HTR-8/SVneo (cell line): ENCODE results near the gene C9orf85.
"Not testable (repeated sequence)": the region's sequence is repeated elsewhere in the genome, so short reads cannot be mapped to it uniquely, and the experiment has no call there.

ENCODE experiments used
- DNase-seq: peaks from one replicate; pipeline ENCODE4 v3.0.0; 2011; ENCODE audit warnings: low spot score, mixed read lengths; ENCODE audit not compliant: insufficient read length
- FAIRE-seq: peaks from 2 replicates; lab custom pipeline; 2011; peaks lifted over from hg19 to GRCh38; lab: Jason Lieb, UNC

Gene C9orf85

DNA sequence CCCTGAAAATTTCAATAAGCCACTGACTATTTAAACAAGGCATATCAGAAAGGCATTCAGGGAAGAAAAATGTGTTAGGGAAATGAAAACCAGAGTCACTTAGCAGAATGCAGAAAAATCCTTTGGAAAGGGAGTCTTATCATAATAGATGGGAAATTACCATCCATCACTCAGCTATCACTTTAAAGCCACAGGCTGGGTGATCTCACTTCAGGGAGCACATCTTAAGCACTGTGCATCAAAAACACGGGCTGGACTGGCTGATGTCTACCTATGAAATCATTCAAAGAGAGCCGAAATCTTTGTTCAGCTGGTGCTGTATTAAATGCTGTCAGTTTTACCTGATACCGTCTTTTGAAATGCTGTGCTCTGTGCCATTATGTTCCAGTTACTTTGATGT is 75.5 kb downstream of the C9orf85 start:
- no peak for DNase-seq

DNA sequence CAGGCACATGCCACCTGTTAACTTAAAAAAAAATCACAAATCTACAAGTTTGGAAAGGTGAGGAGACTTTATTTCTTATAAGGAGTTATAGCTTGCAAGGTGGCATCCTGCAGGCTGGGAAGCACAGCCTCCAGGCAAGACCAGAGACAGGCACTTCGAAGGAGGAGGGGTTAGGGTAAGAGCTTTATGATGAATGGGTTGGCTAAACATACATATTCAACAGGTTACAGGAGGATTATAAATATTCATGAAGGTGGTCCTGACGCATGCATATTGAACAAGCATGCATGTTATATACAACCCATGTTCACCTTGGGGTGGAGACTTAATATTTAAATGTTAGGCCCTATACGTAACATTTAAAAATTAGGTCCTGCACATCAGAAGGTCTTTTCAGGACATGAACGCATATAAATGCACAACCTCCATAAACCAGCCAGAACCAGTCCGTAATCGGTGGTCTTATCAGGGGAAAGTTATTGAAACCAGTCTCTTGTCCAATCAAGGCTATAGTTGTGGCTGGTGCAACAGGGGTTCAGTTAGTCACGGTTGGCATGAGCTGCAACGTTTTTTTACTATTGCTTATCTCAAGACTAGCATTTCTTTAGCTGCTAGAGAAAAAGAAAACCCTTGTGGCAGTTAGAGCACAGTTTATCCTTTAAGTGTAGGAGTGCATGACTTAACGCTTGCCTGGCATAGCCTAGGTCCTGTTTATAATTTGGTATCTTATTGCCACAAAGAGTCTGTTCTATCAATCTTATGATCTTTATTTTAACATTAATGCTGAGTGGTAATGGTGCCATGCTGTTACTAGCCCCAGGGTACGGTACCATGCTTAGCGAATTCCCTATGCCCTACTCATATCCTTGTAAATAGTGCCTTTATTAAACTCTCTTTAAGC is 76.3 kb downstream of the C9orf85 start:
- DNase-seq: no peak
- FAIRE-seq: no peak

More for the DNA sequence above, 75.5 kb downstream of the C9orf85 start:
- no peak for FAIRE-seq

DNA sequence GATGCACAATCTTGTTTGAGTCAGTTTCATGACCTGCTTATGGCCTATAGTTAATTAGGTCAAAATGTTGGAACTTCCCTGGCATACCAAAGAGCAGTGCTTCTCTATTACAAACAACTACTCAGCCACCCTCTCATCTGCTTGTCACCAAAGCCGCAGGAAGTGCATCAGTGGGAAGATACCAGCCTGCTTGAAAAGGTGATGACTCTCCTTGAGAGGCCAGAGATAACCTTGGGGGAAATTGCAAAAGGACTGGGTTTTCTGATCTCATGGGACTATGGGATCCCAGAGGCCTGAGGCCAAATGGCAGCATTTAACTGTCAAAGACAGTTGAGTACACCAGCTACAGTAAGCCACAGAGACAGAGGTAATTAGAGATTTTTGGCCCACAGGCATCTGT is 79.0 kb downstream of the C9orf85 start:
- FAIRE-seq: peak; percentile 23
- no peak for DNase-seq

DNA sequence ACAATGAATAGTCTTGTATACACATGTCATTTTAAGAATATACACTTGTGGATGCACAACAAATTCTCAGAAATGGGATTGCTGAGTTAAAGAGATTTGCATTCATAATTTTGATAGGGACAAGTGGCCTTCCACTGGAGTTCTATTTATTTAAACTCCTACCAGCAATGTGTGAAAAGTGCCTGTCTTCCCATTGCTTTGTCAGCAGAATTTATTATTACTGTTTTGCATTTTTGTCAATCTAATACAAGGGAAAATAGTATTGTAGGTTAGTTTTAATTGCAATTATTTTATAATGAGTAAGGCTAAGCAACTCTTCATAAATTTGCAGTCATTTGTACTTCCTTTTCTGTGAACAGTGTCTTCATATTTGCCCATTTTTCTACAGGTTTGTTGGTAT is 94.0 kb downstream of the C9orf85 start:
- FAIRE-seq (no peak), DNase-seq (no peak)

DNA sequence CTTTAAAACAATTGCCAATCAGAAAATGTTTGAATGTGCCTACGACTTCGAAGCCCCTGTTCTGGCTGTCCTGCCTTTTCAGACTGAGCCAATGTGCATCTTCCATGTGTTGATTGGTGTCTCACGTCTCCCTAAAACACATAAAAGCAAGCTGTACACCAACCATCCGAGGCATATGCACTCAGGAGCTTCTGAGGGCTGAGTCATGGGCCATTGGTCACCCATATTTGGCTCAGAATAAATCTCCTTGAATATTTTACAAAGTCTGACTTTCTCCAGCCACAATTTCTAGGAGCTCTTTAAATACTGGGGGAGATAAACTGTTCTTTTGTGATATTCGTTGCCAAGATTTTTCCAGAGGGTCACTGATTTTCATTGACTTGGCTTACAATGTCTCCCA is 95.1 kb downstream of the C9orf85 start:
- no peak for DNase-seq
- no peak for FAIRE-seq

DNA sequence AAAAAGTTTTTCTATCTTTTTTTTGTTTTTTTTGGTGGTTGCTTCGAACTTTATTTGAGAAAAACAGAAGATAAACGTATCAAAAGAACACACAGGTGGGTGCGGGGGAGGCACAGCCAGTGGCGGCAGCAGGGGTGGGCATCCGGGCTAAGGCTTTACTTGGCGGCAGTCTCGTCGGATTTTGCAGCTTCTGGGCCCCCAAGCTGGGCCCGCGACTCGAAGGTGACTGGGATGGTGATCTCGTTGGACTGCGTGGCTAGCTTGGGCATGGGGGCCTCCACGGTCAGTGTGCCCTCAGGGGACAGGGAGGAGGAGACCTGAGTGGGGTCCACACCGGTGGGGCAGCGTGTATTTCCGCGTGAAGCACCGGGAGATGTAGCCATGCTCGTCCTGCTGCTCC is 96.3 kb downstream of the C9orf85 start:
- not testable (repeated sequence) for DNase-seq, FAIRE-seq

DNA sequence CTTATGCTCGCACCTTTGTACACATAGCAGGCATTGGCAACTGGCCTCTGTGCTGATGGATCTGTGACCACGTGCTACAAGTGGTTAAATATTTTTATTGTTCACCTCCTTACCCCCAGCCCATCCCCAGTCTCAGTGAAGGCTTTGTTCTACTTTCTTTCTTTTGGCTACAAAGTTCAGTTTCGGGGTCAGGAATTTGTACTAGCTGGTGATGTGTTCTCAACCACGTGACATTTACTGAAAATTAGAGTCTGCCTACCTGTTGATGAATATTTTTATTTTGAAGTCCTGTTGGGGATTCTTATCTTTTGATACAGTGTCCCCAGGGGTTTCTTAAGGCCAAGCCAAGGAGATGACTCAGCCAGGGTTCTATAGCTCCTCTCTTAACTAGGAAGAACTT is 101.2 kb downstream of the C9orf85 start:
- FAIRE-seq: no peak
- DNase-seq: no peak

DNA sequence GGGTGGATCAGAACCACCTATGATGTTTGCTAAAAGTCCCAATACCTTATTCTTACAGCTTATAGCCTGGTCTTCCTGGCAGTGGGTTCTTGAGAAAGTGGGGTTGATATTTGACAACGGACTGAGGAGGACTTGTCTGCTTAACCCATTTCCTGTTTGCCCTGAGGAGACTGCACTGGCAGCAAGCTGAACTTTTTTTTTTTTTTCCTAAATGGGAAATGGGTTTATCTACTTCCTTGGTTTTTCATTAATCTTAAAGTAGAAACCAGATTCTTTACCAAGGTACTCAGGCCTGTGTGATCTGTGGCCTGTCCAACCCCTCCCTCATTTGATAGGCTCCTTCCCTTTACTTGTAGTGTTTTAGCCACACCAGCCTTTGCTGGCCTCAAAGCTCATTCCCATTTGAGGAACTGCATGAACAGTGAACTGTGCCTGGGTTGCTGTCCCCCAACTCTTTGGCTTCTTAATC is 101.9 kb downstream of the C9orf85 start:
- FAIRE-seq (no peak), DNase-seq (no peak)

DNA sequence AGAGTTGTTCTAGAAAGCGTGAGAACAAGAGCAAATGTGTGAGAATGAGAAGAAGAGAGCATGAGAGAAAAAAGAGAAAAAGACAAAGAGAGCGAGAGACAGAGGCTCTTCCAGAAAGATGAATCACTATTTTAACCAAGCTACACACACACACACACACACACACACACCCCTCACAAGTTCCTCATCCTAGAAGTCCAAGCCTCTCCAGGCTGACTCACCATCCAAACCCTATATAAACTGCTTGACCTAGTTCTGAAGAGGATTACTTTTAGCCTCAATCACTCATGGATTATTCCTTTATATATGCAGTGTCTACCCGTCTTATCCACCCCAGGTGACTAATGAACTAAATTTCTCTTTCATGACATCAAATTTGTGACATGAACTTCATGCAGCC is 111.4 kb downstream of the C9orf85 start:
- FAIRE-seq (no peak), DNase-seq (no peak)
